Stimulated activated CD4-positive, alpha-beta T cell treated with anti-CD3 and anti-CD28 coated beads, Interleukin-4, amount 100 ng/mL, for 1 hour (primary cell): ENCODE results near the gene PLA2G12B.
"Not testable (repeated sequence)": the region's sequence is repeated elsewhere in the genome, so short reads cannot be mapped to it uniquely, and the experiment has no call there.

Experiments used
- DNase-seq: peaks from one replicate; pipeline ENCODE4 v3.0.0-alpha.2; 2020

The PLA2G12B gene, protein sequence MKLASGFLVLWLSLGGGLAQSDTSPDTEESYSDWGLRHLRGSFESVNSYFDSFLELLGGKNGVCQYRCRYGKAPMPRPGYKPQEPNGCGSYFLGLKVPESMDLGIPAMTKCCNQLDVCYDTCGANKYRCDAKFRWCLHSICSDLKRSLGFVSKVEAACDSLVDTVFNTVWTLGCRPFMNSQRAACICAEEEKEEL

DNA sequence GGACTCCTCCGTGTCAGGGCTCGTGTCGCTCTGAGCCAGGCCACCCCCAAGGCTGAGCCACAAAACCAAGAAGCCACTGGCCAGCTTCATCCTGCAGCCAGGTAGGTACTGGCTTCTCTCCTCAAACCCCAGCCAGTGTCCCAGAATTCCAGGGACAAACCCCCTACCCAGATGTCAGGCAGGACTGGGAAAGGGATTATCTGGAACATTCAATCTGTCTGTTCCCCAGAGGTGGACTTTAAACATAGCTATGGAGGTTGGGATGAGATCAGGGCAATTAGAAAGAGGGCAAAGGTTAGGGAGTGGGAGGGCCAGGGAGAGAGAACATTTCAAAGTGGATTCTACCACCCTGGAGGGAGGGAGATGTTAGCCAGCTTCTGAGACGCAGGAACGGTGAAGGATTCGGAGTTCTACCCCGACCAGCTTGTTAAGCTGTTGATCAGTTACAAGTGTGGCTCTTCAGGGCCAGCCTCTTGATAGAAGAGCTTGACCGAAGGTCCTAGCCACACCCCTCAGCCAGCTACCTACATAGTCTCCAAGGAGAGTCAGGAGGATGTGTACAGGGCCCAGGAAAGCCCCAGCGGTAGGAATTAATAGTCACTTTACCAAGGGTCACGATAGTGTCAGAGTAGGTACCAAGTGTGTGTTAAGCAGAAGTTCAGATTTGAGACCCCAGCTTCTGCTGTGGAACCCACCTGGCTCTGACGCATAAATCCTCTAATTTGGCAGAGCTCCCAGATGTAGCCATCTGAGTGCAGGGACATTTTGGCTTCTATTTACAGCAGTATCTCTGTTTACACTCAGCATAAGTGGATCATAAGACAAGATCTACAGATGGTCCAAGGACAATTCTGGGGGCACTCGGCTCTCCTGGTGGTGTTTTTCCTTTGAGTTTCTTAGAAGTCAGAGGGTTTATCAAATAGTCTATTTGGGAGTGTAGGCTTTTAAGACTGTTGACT is at the start of gene PLA2G12B:
TSS of gene PLA2G12B (minus strand) at position 211 of the 959 bp plus-strand sequence. CDS start at position 90, 121 bp downstream.
- DNase-seq, result no peak

GRCh38 chr10:73003822-73004221 is 49.2 kb upstream of the PLA2G12B start:
- no peak for DNase-seq

DNA sequence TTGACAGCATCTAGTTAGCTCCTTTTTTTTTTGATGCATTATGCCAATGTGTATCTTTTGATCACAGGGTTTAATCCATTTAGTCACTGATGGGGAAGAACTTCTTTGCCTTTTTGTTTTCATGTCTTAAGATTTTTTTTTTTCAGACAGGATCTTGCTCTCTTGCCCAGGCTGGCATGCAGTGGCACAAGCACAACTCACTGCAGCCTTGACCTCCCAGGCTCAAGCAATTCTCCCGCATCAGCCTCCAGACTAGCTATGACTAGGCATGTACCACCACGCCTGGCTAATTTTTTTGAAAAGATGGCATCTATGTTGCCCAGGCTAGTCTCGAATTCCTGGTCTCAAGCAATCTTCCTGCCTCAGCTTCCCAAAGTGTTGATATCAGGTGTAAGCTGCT is 46.4 kb upstream of the PLA2G12B start:
- no peak for DNase-seq

DNA sequence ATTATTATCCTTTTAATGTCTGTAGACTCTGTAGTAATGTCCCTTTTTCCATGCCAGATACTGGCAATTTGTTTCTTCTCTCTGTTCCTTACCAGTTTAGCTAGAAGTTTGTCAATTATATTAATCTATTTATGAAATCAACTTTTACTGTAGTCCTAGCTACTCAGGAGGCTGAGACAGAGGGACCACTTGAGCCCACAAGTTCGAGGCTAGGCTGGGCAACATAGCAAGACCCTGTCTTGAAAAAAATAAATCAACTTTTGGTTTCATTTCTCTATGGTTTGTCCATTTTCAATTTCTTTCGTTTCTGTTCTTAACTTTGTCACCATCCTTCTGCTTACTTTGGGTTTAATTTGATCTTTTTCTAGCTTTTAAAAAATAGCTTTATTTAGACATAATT is 42.5 kb upstream of the PLA2G12B start:
- DNase-seq, result no peak

DNA sequence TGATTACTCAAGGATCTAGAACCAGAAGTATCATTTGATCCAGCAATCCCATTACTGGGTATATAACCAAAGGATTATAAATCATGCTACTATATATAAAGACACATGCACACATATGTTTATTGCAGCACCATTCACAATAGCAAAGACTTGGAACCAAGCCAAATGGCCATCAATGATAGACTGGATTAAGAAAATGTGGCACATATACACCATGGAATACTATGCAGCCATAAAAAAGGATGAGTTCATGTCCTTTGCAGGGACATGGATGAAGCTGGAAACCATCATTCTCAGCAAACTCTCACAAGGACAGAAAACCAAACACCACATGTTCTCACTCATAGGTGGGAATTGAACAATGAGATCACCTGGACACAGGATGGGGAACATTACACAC is 40.9 kb upstream of the PLA2G12B start:
- DNase-seq, result not testable (repeated sequence)

- DNase-seq, result not testable (repeated sequence)
These were observed 35.2 kb upstream of the PLA2G12B start for GRCh38 chr10:72989771-72990170.

- not testable (repeated sequence) for DNase-seq
These were observed 30.0 kb upstream of the PLA2G12B start for GRCh38 chr10:72984618-72985017.

DNA sequence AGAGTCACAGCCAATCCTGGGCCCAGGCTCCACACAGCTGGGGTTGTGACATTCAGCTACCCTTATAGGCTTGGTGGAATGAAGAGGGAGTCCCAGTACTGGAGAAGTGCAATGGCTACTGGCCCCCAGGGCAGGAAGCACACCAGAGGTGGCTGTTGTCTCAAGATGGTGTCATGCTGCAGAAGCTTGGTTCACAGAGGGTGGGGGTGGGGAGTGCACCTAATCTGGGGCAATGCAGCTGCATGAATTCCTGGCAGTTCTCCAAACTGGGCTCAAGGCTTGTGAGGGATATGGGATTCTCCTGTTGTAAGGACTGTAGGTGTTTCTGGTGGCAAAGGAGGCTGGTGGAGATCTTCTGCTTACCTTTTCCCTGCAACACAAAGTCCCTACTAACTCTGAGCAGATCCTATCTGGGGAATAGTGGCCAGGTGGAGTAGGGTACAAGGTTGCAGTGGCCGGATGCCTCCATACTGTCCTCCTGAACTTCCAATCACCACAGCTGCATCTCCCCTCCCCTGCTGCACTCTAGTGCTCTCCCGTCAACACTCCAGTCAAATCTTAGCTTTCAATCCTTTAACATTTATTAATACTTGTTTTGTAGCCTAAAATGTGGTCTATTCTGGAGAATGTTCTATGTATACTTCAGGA is 27.4 kb upstream of the PLA2G12B start:
- no peak for DNase-seq

- DNase-seq, result no peak
These were observed 26.6 kb upstream of the PLA2G12B start for GRCh38 chr10:72981028-72981881.

DNA sequence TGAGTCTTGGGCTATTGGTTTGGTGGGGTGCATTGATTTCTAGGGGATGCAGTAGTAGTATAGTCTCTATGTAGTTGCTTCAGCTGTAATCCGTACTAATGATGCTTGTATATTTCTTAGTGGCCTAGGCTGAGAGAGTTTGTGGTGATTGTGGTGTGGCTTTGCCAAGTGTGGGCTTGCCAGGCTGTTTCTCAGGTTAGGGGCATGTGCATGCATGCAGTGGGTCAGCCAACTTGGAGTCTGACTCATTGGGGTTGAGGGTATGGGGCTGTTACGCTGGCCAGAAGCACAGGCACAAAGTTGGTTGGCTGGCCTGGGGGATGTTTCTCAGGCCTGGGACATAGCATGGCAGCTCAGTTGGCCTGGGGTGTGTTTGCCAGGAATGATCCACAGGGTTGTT is 25.7 kb upstream of the PLA2G12B start:
- DNase-seq, result no peak

DNA sequence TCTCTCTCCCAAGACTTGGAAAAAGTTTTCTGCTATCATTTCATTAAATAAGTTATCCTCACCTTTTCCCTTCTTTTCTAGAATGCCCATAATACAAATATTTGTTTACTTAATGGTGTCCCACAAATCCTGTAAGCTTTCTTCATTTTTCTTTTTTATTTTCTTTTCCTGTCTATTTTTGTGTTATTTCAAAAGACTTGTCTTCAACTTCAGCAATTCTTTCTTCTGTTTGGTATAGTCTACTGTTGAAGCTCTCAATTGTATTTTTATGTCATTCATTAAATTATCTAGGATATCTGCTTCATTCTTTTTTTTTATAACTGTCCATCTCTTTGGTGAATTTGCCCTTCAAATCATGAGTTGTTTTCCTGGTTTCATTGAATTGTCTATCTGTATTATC is 25.1 kb upstream of the PLA2G12B start:
- DNase-seq, result no peak

- no peak for DNase-seq
These were observed 22.3 kb upstream of the PLA2G12B start for GRCh38 chr10:72976886-72977285.

DNA sequence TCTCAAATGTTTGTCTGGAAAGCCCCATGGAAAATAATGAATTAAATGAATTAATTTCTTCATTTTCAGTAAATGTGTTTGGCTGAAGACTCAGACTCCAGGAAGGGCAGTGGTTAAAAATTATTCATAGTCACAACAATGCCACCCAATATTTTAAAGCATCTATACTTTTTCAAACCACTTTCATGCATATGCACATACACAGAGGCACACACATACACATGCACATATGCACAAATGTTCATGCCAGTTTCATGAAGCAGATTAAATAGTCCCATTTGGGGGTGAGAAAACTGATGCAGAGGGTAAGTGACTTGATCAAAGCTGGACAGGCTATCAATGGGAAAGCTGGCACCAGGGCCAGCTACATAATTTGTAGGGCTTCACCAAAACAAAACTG is 1.4 kb upstream of the PLA2G12B start:
- no peak for DNase-seq

DNA sequence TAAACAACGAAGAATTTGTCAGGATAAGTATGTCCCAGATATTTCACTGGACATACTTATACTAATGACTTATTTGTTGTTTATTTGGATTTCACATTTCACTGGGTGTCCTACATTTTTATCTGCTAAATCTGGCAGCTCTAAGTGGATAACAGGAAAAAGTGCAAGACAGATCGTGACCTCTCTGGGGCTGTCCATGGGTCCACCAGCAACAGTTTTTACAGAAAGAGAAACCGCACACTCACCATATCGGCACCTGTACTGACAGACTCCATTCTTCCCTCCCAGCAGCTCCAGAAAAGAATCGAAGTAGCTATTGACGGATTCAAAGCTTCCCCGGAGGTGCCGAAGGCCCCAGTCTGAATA is 393 bp downstream of the PLA2G12B start:
- no peak for DNase-seq

DNA sequence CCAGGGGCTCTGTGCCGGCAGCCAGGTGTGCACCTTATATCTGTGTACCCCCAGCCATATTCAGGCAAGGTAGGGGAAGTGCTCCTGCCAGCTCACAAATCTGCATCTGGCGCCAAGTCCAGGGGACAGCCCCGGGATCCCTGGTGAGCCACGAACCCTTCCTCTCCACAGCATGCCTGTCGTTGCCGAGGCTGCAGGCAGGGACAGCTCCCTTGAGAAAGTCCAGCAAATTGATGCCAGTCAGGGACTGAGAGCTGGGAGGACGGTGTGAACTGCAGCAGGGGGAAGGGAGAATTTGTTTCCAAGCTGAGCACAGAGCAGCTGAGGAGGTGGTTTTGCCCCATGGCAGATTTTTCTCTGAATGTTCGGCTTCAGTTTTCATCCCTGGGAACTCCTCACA is 919 bp downstream of the PLA2G12B start:
- DNase-seq, result no peak

DNA sequence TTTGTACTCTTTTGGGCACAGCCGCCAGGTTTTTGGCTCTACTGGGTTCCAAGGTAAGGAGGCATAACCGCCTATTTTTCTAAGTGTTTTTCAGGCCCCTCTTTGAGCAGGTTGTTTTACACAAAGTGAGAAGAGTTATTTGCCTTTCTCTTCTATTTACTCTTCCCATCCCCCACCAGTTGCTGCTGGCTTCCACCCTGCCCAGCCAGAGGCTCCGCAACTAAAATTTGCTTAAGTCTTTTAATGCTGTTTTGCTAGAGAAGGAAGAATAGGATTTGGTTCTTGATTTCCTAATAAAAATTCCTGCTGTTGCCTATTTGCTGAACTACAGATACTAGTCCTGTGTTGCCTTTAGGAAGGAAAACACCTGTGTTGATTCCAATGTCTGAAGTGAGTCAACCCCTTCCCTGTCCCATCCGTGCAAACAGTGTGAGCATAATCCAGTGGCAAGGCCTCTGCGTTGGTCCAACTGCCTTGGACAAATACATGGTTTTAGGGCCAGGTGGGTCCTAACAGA is 1.9 kb downstream of the PLA2G12B start:
- no peak for DNase-seq

- no peak for DNase-seq
These were observed 2.4 kb downstream of the PLA2G12B start for GRCh38 chr10:72952189-72952588.

GRCh38 chr10:72951760-72952159 is 2.8 kb downstream of the PLA2G12B start:
- DNase-seq, result no peak

- DNase-seq, result no peak
These were observed 5.8 kb downstream of the PLA2G12B start for GRCh38 chr10:72948762-72949161.

- DNase-seq, result no peak
These were observed 7.6 kb downstream of the PLA2G12B start for GRCh38 chr10:72946963-72947362.

DNA sequence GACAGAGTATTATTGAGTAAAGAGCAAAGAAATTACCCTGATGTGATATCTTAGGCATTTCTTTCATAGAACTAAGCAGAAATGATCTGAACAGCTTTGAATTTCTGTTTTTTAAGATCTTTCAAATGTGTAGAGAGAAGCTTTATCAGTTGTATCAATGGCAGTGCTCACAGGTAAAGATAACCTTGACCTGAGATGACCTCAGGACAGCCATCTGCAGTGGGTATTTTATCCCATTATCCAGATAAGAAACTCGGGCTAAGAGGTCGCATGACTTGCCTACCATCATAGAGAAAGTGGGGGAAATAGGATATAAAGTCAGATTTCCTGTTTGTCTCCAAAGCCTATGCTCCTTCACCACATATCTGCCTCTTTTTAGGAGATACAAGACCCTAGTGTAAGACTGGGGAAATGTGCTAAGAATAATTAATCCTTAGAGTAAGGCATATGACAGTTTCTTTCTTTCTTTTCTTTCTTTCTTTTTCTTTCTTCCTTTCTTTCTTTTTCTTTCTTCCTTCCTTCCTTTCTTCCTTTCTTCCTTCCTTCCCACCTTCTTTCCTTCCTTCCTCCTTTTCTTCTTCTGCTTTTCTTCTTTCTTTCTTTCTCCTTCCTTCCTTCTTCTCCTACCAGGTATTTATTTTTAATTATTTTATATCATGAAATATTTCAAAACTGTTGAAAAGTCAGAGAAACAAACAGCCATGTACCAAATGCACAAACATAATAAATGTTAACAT is 10.9 kb downstream of the PLA2G12B start:
- no peak for DNase-seq

GRCh38 chr10:72935361-72935760 is 19.2 kb downstream of the PLA2G12B start:
- no peak for DNase-seq
